HG02981 (cell line): Measurements from ENCODE around the gene STK32C.
"Not testable (repeated sequence)": the region's sequence is repeated elsewhere in the genome, so short reads cannot be mapped to it uniquely, and the experiment has no call there.

Source experiments
- ATAC-seq: cut with Tn5 transposase; IDR thresholded peaks from one replicate; pipeline ENCODE4 v1.9.1; 2021; ENCODE audit warnings: mild to moderate bottlenecking, moderate library complexity; ENCODE audit not compliant: unreplicated experiment

The STK32C gene

GRCh38 chr10:132160834-132161622 lies 146.7 kb downstream of the STK32C start:
- not testable (repeated sequence) for ATAC-seq

DNA sequence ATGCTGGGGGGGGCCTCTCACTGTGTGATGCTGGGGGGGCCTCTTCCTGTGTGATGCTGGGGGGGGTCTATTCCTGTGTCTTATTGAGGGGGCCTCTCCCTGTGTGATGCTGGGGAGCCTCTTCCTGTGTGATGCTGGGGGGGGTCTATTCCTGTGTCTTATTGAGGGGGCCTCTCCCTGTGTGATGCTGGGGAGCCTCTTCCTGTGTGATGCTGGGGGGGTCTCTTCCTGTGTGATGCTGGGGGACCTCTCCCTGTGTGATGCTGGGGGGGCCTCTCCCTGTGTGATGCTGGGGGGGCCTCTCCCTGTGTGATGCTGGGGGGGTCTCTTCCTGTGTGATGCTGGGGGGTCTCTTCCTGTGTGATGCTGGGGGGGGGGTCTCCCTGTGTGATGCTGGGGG lies 147.5 kb downstream of the STK32C start:
- not testable (repeated sequence) for ATAC-seq

DNA sequence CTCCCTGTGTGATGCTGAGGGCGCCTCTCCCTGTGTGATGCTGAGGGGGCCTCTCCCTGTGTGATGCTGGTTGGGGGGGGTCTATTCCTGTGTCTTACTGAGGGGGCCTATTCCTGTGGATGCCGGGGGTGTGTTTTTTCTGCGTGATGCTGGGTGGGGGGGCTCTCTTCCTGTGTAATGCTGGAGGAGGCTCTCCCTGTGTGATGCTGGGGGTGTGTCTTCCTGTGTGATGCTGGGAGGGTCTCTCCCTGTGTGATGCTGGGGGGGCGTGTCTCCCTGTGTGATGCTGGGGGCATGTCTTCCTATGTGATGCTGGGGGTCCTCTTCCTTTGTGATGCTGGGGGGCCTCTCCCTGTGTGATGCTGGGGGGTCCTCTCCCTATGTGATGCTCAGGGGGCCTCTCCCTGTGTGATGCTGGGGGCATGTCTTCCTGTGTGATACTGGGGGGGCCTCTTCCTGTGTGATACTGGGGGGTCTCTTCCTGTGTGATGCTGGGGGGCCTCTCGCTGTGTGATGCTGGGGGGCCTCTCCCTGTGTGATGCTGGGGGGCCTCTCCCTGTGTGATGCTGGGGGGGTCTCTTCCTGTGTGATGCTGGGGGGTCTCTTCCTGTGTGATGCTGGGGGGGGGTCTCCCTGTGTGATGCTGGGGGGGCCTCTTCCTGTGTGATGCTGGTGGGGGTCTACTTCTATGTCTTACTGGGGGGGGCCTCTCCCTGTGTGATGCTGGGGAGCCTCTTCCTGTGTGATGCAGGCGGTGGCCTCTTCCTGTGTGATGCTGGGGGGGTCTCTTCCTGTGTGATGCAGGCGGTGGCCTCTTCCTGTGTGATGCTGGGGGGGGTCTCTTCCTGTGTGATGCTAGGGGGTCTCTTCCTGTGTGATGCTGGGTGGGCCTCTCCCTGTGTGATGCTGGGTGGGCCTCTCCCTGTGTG lies 148.2 kb downstream of the STK32C start:
- ATAC-seq = not testable (repeated sequence)

- ATAC-seq = no peak
Measured at GRCh38 chr10:132158823-132159222, 148.9 kb downstream of the STK32C start.

DNA sequence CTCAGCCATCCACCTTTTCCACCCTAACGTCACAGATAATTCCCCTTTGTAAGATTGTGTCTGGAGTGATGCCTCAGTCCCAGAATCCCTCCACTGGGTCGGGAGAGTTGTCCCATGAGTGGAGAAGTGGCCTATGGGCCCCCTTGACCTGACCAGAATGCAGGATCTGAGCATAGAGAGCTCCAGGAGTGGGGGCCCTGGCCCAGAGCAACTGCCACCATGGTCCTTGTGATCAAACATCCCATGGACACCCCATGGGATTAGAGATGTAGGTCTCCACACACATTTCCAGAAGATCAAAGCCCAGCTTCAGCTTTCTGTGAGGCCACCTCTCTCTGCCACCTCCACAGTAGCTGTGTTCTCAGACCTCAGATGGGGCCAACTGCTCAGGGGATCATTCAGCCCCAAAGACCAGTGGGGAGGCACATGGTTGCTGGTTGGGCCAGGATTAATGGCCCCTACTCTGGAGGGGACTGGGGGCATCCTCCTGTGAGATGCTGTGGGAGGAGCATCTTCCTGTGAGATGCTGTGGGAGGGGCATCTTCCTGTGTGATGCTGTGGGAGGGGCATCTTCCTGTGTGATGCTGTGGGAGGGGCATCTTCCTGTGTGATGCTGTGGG lies 149.5 kb downstream of the STK32C start:
- no peak for ATAC-seq
